ENCODE measurements around the gene GAA.

GAA gene

DNA sequence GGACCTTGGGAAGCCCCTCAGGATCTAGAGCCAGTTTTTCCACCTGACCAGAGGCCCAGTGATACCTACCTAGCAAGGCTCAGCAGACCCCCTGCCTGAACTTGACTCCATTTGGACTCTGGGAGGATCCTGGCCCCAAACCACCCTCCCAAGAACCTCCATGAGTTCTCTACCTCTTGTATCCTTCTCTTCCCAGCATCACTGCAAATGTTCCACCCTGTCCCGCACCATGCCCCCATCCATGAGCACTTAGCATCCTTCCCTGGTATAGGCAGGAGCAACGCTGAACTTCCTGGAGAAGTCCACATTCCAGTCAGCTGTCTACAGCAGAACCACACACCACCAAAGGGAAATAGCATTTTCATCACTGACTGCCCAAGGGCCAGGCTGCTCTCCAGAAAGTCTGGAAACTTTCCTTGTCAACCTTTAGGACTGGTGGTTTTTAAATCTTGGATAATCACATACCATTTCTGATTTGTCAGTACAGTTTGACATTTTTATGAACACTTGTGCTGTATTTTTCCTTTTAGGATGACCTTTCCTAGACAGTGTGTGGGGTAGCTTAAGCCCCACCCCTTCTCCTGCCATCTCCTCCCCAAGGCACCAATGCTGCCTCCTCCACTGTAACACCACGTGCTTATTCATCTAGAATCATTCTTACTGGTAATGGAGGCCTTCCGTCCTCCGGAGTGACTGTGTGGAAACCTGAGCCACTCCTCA lies 31.7 kb downstream of the GAA start:
- TF ChIP-seq, protein P1, sequence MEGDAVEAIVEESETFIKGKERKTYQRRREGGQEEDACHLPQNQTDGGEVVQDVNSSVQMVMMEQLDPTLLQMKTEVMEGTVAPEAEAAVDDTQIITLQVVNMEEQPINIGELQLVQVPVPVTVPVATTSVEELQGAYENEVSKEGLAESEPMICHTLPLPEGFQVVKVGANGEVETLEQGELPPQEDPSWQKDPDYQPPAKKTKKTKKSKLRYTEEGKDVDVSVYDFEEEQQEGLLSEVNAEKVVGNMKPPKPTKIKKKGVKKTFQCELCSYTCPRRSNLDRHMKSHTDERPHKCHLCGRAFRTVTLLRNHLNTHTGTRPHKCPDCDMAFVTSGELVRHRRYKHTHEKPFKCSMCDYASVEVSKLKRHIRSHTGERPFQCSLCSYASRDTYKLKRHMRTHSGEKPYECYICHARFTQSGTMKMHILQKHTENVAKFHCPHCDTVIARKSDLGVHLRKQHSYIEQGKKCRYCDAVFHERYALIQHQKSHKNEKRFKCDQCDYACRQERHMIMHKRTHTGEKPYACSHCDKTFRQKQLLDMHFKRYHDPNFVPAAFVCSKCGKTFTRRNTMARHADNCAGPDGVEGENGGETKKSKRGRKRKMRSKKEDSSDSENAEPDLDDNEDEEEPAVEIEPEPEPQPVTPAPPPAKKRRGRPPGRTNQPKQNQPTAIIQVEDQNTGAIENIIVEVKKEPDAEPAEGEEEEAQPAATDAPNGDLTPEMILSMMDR (IDR thresholded peaks at IDR 0.05; ENCODE audit: low read length, missing control alignments), result no peak
- no peak for DNase-seq (ENCODE audit: low read depth)
- H3K4me3 ChIP-seq (replicated peaks; ENCODE audit: low read depth, low read length), result no peak overlapping the region

DNA sequence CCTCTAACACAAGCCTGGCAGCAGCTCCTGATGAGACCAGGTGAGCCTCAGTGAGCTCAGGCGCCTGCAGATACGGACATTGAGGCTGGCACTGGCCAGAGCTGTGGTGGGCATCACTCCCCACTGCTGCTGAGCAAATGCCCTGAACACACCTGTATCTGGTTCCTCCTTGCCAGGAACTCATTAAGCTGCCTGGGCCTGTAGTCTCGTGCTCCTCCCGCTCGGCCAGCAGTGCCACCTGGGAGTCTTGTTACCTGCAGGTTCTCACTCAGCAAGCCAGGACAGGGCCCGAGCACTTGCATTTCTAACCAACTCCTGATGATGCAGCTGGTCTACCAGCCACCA lies 32.2 kb downstream of the GAA start:
- TF ChIP-seq, protein P1 (IDR thresholded peaks at IDR 0.05; ENCODE audit: low read length, missing control alignments), result no peak
- no peak overlapping the region for H3K4me3 ChIP-seq (replicated peaks; ENCODE audit: low read depth, low read length)
- no peak for DNase-seq (ENCODE audit: low read depth)

DNA sequence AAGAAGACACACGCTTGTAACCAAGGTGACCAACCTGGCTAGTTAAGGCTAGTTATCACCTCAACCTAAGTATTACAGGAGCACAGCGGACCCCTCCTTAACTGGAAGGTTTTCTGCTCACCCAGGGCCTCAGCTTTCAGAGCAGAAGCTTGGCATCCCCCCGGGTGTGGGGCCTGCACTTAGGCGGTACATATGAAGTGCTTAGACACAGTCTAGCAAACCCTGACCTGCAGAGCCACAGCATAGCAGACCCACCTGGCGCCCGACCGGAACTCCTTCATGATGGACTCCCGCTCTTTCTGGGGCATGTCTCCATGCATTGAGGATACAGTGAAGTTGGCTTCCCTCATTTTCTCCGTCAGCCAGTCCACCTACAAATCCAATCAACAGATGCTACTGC lies 35.8 kb downstream of the GAA start:
- DNase-seq (ENCODE audit: low read depth), result no peak
- TF ChIP-seq, protein P1 (IDR thresholded peaks at IDR 0.05; ENCODE audit: low read length, missing control alignments), result no peak

DNA sequence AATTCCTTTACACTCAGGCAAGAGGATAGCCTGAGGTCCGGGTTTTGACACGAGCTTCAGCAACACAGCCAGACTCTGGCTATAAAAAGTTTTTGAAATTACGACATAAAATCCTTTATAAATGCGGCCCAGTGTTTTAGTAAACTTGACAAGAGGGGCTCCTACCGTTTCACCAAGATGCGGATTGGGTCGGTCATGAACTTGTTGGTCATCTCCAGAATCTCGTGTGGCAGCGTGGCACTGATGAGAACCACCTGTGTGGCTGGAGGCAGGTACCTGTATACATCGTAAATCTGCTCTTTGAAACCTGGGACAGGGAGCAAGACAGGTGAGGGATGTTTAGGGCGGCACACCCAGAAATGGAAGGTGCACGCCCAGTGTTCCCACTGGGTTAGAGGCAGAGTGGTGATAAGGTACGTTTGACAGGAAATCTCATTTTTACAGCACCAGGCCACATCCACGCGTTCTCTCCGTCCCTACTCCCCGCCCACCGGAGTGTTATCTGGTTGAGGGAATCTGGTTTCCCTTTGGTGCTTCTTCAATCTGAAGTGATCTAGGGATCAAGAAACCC lies 37.6 kb downstream of the GAA start:
- H3K4me3 ChIP-seq (replicated peaks; ENCODE audit: low read depth, low read length), result no peak overlapping the region
- TF ChIP-seq, protein P1 (IDR thresholded peaks at IDR 0.05; ENCODE audit: low read length, missing control alignments), result no peak
- no peak for DNase-seq (ENCODE audit: low read depth)

More for the DNA sequence above, 35.8 kb downstream of the GAA start:
- no peak overlapping the region for H3K4me3 ChIP-seq (replicated peaks; ENCODE audit: low read depth, low read length)

DNA sequence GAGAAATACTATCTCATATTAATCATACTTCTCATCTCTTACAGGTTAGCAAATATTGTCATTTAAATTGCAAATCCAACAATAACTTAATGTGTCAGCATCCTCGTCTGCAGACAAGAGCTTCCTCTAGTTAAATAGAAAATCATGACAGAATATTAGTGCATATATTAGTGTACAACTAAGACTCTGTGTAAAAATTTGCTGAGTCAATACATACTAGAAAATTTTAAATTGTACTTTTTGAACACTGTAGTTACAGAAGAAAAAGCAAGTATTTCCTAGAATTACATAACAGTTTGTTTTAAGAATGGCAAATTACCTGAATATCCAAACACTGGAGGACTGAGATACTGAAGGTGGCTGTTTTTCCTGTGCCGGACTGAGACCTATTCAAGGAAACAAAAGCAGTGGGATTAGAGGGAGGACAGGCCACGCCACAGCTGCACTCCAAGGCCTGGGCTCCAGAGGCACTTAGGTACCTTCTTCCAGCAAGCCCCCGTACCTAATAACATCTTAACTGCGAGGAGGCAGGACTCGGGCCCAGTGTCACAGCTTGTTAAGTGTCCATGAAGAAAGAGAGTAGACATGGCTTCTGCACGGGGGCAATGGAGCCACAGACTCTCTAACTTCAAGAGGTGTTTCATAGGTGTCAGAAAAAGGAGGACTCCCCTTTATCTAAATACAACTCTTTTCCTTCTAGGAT lies 40.2 kb downstream of the GAA start:
- DNase-seq (ENCODE audit: low read depth), result no peak
- H3K4me3 ChIP-seq (replicated peaks; ENCODE audit: low read depth, low read length), result no peak overlapping the region
- TF ChIP-seq, protein P1 (IDR thresholded peaks at IDR 0.05; ENCODE audit: low read length, missing control alignments), result no peak

DNA sequence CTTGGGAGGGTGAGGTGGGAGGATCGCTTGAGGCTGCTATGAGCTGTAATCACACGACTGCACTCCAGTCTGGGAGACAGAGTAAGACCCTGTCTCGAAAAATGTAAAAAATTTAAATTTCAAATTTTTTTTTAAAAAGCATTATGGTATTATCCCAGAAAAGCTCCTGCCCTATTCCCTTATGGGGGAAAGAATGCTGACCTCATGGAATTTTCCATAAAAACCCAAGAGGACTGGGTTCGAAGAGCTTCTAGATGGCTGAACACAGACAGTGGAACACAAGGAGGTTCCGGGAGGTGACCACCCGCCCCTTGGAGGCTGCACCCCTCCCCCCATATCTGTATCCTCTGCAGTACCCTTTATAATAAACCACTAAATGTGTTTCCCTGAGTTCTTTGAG lies 41.5 kb downstream of the GAA start:
- TF ChIP-seq, protein P1 (IDR thresholded peaks at IDR 0.05; ENCODE audit: low read length, missing control alignments), result no peak
- DNase-seq (ENCODE audit: low read depth), result no peak
- H3K4me3 ChIP-seq (replicated peaks; ENCODE audit: low read depth, low read length), result no peak overlapping the region

Measured in fibroblast of pulmonary artery (primary cell).